IPS-11a (cell line): ENCODE results near the gene DNER.
"Not testable (repeated sequence)": the region's sequence is repeated elsewhere in the genome, so short reads cannot be mapped to it uniquely, and the experiment has no call there.

Experiments used
- H3K4me3 ChIP-seq: one replicate; pipeline ENCODE4 v1.5.1; 2013; ENCODE audit warnings: low read depth, low read length, control low read depth

The DNER gene

GRCh38 chr2:229514273-229514895 lies 200.0 kb downstream of the DNER start:
- H3K4me3 ChIP-seq: no peak overlapping the region

GRCh38 chr2:229511524-229511923 lies 202.8 kb downstream of the DNER start:
- no peak overlapping the region for H3K4me3 ChIP-seq

- not testable (repeated sequence) for H3K4me3 ChIP-seq
These were observed 207.7 kb downstream of the DNER start for GRCh38 chr2:229506699-229507098.

GRCh38 chr2:229501051-229501794 lies 213.1 kb downstream of the DNER start:
- H3K4me3 ChIP-seq: no peak overlapping the region

GRCh38 chr2:229492034-229492433 lies 222.3 kb downstream of the DNER start:
- H3K4me3 ChIP-seq: no peak overlapping the region

- H3K4me3 ChIP-seq: no peak overlapping the region
These were observed 224.2 kb downstream of the DNER start for GRCh38 chr2:229490167-229490566.

- H3K4me3 ChIP-seq: no peak overlapping the region
These were observed 225.3 kb downstream of the DNER start for GRCh38 chr2:229489016-229489415.

- no peak overlapping the region for H3K4me3 ChIP-seq
These were observed 226.1 kb downstream of the DNER start for GRCh38 chr2:229488232-229488631.

- no peak overlapping the region for H3K4me3 ChIP-seq
These were observed 227.7 kb downstream of the DNER start for GRCh38 chr2:229486673-229487072.

- no peak overlapping the region for H3K4me3 ChIP-seq
These were observed 228.5 kb downstream of the DNER start for GRCh38 chr2:229485857-229486256.

GRCh38 chr2:229477269-229477755 lies 237.0 kb downstream of the DNER start:
- H3K4me3 ChIP-seq: no peak overlapping the region

GRCh38 chr2:229475778-229476177 lies 238.6 kb downstream of the DNER start:
- H3K4me3 ChIP-seq: no peak overlapping the region

- no peak overlapping the region for H3K4me3 ChIP-seq
These were observed 240.2 kb downstream of the DNER start for GRCh38 chr2:229474125-229474524.

- H3K4me3 ChIP-seq: no peak overlapping the region
These were observed 243.6 kb downstream of the DNER start for GRCh38 chr2:229470781-229471180.

GRCh38 chr2:229467783-229468182 lies 246.6 kb downstream of the DNER start:
- H3K4me3 ChIP-seq: no peak overlapping the region

GRCh38 chr2:229463841-229464346 lies 250.5 kb downstream of the DNER start:
- H3K4me3 ChIP-seq: no peak overlapping the region

- H3K4me3 ChIP-seq: no peak overlapping the region
These were observed 252.2 kb downstream of the DNER start for GRCh38 chr2:229462112-229462511.

GRCh38 chr2:229456091-229456490 lies 258.3 kb downstream of the DNER start:
- no peak overlapping the region for H3K4me3 ChIP-seq

GRCh38 chr2:229454934-229455631 lies 259.3 kb downstream of the DNER start:
- no peak overlapping the region for H3K4me3 ChIP-seq

- no peak overlapping the region for H3K4me3 ChIP-seq
These were observed 261.1 kb downstream of the DNER start for GRCh38 chr2:229453230-229453629.

GRCh38 chr2:229451852-229452251 lies 262.5 kb downstream of the DNER start:
- H3K4me3 ChIP-seq: no peak overlapping the region

GRCh38 chr2:229447227-229447626 lies 267.1 kb downstream of the DNER start:
- H3K4me3 ChIP-seq: no peak overlapping the region
